CD4-positive, alpha-beta T cell treated with Interleukin-4 for 1 hour (primary cell): ENCODE data around the gene RASSF9.

Experiments used
- DNase-seq, 2 donors: peaks; one replicate each; pipeline ENCODE4 v3.0.0-alpha.2; 2020 to 2022

Gene RASSF9

DNA sequence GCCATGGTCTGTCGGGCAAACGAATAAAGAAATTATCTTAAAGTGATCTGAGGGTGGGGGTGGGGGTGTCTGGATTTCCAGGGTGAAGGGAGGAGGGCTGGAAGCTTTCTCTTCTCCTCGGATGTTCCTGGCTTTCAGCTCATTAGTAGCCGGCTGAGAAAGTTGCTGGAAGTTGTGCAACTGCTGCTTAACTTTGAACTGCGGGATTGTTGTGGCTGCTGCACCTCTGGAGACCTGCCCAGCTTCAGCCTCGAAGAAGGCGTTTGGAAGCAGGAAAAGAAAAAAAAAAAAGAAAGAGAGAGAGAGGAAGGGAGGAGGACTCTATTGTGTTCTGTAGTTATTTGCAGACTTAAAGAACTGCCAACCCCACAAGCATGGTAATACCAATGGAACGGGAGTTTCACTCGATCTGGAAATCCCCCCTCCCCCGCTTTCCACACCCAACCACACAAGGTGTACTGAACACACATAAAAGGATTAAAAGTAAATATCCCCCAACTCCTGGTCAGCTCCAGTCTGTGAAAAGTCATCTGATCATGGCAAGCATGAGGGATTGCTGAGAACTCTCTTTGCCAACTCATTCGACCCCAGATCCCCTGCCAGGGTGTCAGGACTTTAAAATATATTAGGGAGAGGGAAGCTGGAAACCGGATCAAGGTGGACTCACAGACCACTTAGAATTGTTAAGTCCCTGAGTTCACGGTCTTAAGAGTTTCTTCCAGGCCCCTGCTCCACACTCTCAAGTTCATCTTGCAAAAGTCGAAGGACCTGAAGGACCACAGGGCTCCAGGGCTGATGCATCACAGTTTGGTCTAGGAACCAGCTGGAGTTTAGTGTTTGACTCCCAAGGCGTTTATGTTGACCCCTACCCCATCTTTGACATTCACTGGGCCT is at the start of gene RASSF9:
Gene RASSF9, minus strand, starts transcription at position 213 of the 894 bp plus-strand sequence. Its CDS starts 208 bp downstream, at position 5.
- no peak for DNase-seq

- DNase-seq, result no peak
Measured at GRCh38 chr12:85883763-85884162, 47.6 kb upstream of the RASSF9 start.

DNA sequence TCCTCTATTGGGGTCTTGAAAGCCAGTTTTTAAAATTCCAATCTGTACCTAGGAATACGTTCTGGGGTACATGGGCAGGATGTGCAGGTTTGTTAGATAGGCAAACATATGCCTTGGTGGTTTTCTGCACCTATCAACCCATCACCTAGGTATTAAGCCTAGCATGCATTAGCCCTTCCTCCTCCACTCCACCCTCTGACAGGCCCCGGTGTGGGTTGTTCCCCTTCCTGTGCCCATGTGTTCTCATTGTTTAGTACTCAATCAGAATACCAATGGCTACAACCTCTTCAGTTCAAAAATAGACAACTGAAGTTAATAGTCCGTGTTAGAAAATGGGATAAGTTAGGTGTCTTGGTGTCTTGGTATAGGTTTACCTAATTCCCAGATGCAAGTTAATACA is 41.2 kb upstream of the RASSF9 start:
- DNase-seq, result no peak

DNA sequence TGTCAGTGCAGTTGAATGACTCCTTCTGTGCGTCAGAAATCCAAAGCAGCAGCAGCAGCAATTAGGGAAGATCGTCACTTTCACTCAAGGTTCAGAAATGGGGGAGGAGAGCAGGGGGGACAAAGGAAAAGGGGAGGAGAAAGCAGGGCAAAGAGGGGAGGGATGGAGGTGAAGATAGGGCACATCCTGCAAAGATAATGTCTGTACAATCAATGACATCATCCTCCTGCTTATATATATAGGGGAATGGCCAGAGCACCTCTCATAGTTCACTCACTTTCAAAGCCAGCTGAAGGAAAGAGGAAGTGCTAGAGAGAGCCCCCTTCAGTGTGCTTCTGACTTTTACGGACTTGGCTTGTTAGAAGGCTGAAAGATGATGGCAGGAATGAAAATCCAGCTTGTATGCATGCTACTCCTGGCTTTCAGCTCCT is 37.8 kb upstream of the RASSF9 start, which contains the start of gene NTS:
Gene NTS, plus strand, starts transcription at position 265 of the 431 bp plus-strand sequence. Its CDS starts 109 bp downstream, at position 374.
- DNase-seq, result no peak

DNA sequence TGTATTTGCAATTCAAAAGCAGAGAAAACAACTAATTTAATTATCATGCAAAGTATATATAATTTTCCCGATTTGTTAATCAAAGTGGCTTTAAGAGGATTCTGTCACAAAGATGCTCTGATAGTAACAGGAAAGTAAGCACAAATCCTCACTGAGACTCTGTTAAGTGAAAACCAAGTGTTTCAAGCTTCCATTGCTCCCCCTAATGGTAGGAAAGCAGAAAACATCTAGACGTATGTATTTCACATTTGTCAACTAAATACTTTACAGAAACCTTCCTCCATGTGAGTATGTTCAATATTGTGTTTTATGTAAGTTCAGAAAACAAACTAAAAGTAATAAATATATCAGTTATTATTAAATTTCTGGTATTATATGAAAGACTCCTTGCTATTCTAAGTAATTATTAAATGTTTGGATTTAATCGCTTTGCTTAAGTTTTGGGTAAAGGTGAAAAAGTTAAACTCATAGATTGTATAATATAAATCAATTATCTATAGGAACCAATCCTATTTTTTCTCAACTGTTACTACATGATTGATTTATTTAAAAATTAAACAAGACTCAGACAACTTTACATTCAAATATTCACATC is 36.4 kb upstream of the RASSF9 start:
- peak in 1 of 2 donors; percentile 30 for DNase-seq

DNA sequence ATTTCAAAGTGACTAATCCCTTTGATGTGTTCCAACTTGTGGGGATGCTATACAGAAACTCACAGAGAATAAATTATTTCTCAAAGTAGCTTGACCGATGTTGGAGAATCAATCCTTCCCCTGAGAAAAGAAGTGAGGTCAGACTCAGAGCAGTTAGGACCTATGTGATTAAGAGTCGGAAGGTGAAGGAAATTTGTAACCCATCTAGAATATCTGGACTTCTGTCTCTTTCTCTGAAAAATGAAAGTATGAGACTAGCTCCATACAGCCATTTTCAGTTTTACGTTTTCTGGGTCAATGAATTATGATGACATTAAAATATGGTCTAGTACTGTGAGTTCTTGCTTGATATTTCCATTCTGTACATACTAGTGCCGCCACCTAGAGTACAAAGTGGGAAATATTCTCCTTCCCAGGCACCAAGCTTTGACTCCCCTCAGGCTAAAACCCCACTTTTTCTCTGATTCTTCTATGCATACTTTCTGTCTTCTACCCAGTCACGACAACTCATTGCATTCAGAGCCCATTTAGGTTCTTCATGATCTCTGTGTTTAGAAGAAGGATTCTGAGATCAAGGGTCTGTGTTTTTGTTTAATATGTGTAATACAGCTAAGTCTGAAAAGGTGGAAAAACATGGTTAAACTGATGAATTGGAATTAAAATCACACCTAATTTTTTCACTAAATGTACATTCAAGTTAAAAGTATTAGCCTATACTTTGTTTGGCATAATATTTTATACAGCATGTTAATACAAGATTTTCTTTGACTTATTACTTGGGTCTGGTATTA is 31.0 kb upstream of the RASSF9 start:
- peak in 1 of 2 donors; percentile 9 for DNase-seq

DNA sequence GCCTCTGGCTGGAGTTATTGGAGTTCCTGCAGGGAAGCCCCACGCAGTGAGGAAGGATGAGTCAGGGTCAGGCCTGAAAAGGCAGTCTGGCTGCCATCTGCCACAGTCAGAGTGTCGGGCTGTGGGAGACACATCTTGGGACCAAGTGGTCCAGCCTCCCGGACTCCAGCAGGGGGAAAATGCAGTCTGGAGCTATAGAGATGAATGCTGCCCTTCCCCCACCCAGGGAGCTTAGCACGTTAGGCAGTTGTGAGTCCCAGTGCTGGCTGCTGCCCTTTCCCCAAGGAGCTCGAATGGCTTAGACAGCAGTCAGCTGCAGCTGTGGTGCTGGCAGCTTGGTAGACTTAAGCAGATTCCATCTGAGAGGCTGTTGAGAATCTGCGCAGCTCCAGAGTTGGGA is 29.7 kb upstream of the RASSF9 start:
- DNase-seq, result no peak

DNA sequence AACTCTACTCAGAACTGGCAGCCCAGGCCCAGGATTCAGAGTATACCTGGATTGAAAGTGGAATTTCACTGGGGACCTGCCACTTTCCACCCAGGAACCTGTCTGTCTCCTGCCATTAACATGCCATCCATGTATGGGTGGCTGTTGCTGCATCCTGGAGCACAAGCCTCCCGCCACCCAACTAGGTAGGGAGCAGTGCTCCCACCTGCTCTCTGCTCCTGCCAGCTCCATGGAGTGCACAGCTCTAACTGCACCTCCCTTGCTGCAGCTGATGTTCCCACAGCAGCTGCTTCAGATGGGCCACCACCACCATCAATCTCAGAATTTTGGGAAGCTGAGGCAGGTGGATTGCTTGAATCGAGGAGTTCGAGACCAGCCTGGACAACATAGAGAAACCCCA is 20.8 kb upstream of the RASSF9 start:
- DNase-seq, result no peak

DNA sequence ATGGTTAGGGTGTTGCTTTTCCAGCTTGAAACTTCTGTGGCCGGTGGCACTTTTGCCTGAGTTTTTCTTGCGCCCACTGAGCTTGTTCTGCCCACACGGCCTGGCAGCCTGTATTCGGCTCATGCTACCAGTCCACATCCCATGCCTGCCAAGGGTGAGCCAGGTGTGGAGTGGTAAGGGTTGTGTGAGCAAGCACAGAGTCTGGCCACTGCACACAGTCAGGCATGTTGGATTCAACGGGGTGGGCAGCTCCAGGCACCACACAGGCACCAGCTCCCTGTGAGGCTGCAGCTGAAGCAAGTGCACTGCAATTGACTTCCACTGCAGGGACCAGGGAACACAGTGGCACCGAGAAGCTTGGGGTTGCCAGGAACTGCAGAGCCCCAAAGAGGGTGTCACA is 19.1 kb upstream of the RASSF9 start:
- no peak for DNase-seq

GRCh38 chr12:85849344-85849743 is 13.1 kb upstream of the RASSF9 start:
- DNase-seq, result no peak

- DNase-seq, result no peak
Measured at GRCh38 chr12:85843606-85844310, 7.5 kb upstream of the RASSF9 start.

DNA sequence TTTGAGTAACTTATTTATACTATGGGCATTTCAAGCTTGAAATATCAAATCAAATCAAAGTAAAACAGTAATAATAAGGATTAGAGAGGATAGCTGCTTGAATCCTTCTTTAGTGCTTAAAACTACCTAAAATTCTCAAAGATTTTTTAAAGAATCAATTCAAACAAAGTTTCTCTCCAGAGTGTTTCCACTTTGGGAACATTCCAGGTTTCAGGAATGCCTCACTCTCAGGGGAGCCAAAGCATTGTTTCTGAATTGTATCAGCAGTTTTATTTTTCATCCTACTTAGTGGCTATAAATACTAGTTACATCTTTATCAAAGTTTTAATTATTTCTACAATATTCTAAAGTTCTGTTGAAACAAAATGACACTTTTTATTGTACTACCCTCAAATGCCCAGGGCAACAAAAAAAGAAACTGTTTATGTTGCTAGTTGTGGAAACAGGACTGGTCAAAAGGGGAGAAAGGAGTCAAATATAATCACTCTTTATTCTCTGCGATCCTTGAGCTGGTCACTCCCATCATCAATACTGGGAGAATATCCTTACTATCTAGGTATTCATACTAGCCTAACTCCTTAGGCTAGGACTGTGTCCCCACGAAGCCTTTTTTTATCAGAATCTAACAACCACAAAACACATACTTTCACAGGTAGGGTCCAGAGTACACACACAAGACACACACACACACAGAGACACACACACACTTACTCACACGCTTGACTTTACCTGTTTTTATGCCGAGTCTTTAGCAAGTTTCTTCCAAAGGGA is 598 bp downstream of the RASSF9 start:
- no peak for DNase-seq

DNA sequence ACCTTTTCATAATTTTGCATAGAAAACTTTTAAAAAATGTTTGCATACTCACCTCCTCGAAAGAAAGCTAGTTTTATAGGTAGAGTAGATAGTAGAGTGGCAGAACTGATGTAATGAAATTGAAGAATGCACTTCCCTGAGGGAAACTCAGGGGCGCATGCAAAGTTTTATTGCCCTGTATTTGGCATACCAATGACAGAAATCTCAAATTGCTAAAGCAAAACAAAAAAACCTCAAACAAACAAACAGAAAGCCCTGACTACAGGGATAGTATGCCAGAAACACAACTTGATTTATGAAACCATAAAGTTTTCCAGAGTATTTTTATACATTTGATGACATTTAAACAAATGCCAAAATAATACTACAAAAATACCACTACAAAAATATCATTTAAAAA is 1.8 kb downstream of the RASSF9 start:
- DNase-seq, result no peak

- no peak for DNase-seq
Measured at GRCh38 chr12:85833579-85833978, 2.6 kb downstream of the RASSF9 start.

GRCh38 chr12:85831327-85831990 is 4.8 kb downstream of the RASSF9 start:
- no peak for DNase-seq

DNA sequence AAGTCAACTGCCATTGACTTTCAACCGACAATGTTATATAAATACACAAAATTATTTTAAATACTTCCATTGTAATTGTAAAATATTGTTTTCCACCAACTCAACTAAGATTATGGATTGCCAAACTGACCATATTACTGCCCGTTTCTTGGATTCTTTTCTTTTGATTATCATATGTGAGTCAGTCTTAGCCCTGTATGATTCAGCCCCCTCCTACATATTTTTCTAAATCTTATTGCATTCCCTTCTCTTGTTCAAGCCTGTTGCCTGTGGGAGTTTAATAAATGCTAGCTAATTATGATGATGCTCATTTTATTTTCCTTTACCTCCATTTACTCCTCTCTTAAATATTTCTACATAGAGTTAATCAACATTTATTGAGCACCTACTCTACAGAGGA is 6.8 kb downstream of the RASSF9 start:
- DNase-seq, result no peak

DNA sequence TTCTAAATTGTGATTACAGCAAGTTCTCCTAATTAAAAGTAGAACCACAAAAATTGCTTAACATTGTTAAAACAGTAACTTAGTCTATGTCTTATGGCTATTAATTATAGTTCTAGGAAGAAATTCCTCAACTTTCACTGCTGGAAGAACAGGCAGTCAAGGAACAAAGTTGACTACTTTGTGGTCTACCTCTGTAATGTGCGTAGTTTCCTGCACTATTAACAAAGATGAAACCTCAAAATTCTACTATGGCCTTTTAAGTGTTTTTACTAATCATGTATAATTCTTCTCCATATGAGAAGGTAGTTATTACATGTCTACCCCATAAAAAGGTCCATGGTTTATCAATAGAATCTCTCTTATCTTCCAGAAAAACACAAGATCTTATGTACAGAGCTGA is 7.6 kb downstream of the RASSF9 start:
- DNase-seq, result no peak

GRCh38 chr12:85825746-85826145 is 10.5 kb downstream of the RASSF9 start:
- no peak for DNase-seq

DNA sequence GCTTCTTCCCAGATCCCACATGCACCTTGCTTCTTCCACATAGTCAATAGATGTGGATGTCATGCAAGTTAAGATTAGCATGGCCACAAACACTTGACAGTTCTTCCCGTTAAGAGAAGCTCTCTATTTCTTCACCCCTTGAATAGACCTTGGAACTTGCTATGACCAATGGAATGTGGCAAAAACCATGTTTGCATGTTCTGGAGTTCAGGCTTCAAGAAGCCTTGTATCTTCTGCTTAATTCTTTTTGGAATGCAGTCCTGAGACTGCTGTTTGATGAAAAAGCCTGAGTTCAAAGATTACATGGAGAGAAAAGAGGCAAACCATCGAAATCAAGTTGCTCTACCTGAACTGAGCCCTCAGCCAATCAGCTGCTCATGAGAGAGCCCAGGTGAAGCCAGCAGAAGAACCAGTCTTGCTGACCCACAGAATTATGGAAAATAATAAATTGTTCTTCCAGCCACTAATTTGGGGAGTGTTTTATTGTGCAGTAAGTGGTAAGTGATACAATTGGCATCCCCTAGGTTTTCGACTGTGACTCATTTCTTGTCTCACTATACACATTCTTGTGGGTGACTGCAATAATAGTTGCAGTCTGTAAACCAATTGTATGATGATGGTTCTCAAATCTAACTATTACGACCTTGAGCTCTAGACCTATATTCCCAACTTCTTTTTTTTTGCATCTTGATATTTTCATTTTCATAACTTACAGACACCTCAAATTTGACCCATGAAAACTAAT is 12.6 kb downstream of the RASSF9 start:
- DNase-seq, result no peak

DNA sequence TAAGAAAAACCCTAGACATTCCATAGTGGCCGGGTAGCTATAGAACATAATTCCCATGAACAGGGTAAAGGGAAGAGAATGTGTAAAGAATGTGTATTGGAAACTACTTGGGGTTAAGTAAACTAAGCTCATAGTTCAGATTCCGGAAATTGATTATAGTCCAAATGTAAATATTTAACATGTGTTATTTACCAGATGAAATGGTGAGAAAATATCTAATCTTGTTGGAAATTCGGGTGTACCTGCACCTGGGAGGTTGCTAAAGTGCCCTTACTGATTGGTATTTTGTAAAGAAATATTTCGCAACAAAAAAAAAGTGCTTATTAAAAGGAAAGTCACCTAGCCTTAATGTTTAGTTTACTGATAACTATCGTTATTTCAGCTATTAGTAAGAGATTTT is 14.4 kb downstream of the RASSF9 start:
- no peak for DNase-seq

- DNase-seq, result no peak
Measured at GRCh38 chr12:85821206-85821605, 15.0 kb downstream of the RASSF9 start.
